H9 (cell line): ENCODE data around the gene ZNF792. TPM values are rescaled to one million over a fixed set of nuclear protein-coding genes. Genes with fewer than 3 reads are reported as not detected.

ENCODE experiments used
- DNase-seq: peaks from one replicate; pipeline ENCODE4 v3.0.0-alpha.2; 2017
- H2AFZ ChIP-seq: one replicate; pipeline ENCODE4 v1.6.1; 2013; ENCODE audit warnings: mild to moderate bottlenecking, low read length, control low read depth, moderate library complexity
- H2AK5ac ChIP-seq: 2 replicates; pipeline ENCODE4 v1.6.1; 2013; ENCODE audit warnings: low read length, control low read depth, mixed read lengths; ENCODE audit not compliant: insufficient read length
- H2BK120ac ChIP-seq: one replicate; pipeline ENCODE4 v1.6.1; 2013; ENCODE audit warnings: low read depth, mild to moderate bottlenecking, low read length, control low read depth, inconsistent platforms; ENCODE audit not compliant: poor library complexity, severe bottlenecking
- H2BK12ac ChIP-seq: 2 replicates; pipeline ENCODE4 v1.6.1; 2013; ENCODE audit warnings: low read length, control low read depth, mixed read lengths, low read depth; ENCODE audit not compliant: insufficient read length
- H2BK15ac ChIP-seq: 2 replicates; pipeline ENCODE4 v1.6.1; 2013; ENCODE audit warnings: low read depth, low read length, control low read depth
- H2BK20ac ChIP-seq: one replicate; pipeline ENCODE4 v1.6.1; 2013; ENCODE audit warnings: low read depth, mild to moderate bottlenecking, low read length, control low read depth, inconsistent platforms; ENCODE audit not compliant: poor library complexity, severe bottlenecking
- H2BK5ac ChIP-seq: 2 replicates; pipeline ENCODE4 v1.6.1; 2013; ENCODE audit warnings: low read length, control low read depth, mixed read lengths; ENCODE audit not compliant: insufficient read length
- H3K14ac ChIP-seq: 2 replicates; pipeline ENCODE4 v1.6.1; 2013; ENCODE audit warnings: low read length, control low read depth; ENCODE audit not compliant: insufficient read depth
- H3K18ac ChIP-seq: 2 replicates; pipeline ENCODE4 v1.6.1; 2013; ENCODE audit warnings: low read depth, mild to moderate bottlenecking, mixed read lengths, low read length, control low read depth; ENCODE audit not compliant: insufficient read length
- H3K23ac ChIP-seq: 2 replicates; pipeline ENCODE4 v1.6.1; 2013; ENCODE audit warnings: low read length, control low read depth, mixed read lengths, low read depth; ENCODE audit not compliant: insufficient read length
- H3K23me2 ChIP-seq: 2 replicates; pipeline ENCODE4 v1.6.1; 2013; ENCODE audit warnings: low read depth, mild to moderate bottlenecking, mixed read lengths, low read length, control low read depth; ENCODE audit not compliant: insufficient read length, poor library complexity, severe bottlenecking
- H3K27ac ChIP-seq: 2 replicates; pipeline ENCODE4 v1.5.1; 2013; ENCODE audit warnings: low read length, control low read depth, mixed read lengths, low read depth; ENCODE audit not compliant: insufficient read length
- H3K27me3 ChIP-seq: 2 replicates; pipeline ENCODE4 v1.6.1; 2013; ENCODE audit warnings: low read length, control low read depth, inconsistent platforms; ENCODE audit not compliant: insufficient read depth
- H3K4ac ChIP-seq: 2 replicates; pipeline ENCODE4 v1.6.1; 2013; ENCODE audit warnings: low read depth, mild to moderate bottlenecking, control low read depth, inconsistent platforms, low read length, moderate library complexity
- H3K4me1 ChIP-seq: 2 replicates; pipeline ENCODE4 v1.6.1; 2013; ENCODE audit warnings: low read length, control low read depth, inconsistent platforms; ENCODE audit not compliant: insufficient read depth
- H3K4me2 ChIP-seq: 2 replicates; pipeline ENCODE4 v1.6.1; 2013; ENCODE audit warnings: low read length, control low read depth, mixed read lengths; ENCODE audit not compliant: insufficient read length, insufficient read depth
- H3K56ac ChIP-seq: 2 replicates; pipeline ENCODE4 v1.6.1; 2013; ENCODE audit warnings: low read depth, mild to moderate bottlenecking, mixed read lengths, low read length, control low read depth; ENCODE audit not compliant: insufficient read length
- H3K79me1 ChIP-seq: 2 replicates; pipeline ENCODE4 v1.6.1; 2013; ENCODE audit warnings: low read depth, mild to moderate bottlenecking, moderate library complexity, low read length, control low read depth, inconsistent platforms; ENCODE audit not compliant: insufficient read depth, poor library complexity, severe bottlenecking
- H3K79me2 ChIP-seq: 2 replicates; pipeline ENCODE4 v1.6.1; 2013; ENCODE audit warnings: low read length, control low read depth, inconsistent platforms; ENCODE audit not compliant: insufficient read depth
- H3K9ac ChIP-seq: 2 replicates; pipeline ENCODE4 v1.6.1; 2013; ENCODE audit warnings: low read length, control low read depth, mixed read lengths; ENCODE audit not compliant: insufficient read length; ENCODE audit errors: extremely low read depth
- H3K9me3 ChIP-seq: one replicate; pipeline ENCODE4 v1.6.1; 2013; ENCODE audit warnings: low read depth, low read length, inconsistent platforms; ENCODE audit not compliant: control insufficient read depth
- H3T11ph ChIP-seq: one replicate; pipeline ENCODE4 v1.6.1; 2013; ENCODE audit warnings: mild to moderate bottlenecking, low read length, control low read depth, inconsistent platforms
- H4K20me1 ChIP-seq: one replicate; pipeline ENCODE4 v1.6.1; 2013; ENCODE audit not compliant: control insufficient read depth, insufficient read length, insufficient read depth
- H4K5ac ChIP-seq: 2 replicates; pipeline ENCODE4 v1.6.1; 2013; ENCODE audit warnings: low read depth, mild to moderate bottlenecking, mixed read lengths, low read length, control low read depth; ENCODE audit not compliant: insufficient read length
- H4K8ac ChIP-seq: replicated peaks from 2 replicates; pipeline ENCODE4 v1.6.1; 2013; ENCODE audit warnings: low read length, control low read depth, mixed read lengths, low read depth; ENCODE audit not compliant: insufficient read length
- H4K91ac ChIP-seq: 2 replicates; pipeline ENCODE4 v1.6.1; 2013; ENCODE audit warnings: low read depth, mild to moderate bottlenecking, moderate library complexity, mixed read lengths, low read length, control low read depth; ENCODE audit not compliant: insufficient read length
- H3K27ac Mint-ChIP-seq, 3 experiments: 2 replicates in 2 of 3; 3 replicates in 1 of 3; pipeline ENCODE4 v1.8.0; 2020 to 2021; ENCODE audit warnings: mixed read lengths in 3 of 3, mild to moderate bottlenecking in 1 of 3, moderate library complexity in 1 of 3
- H3K27me3 Mint-ChIP-seq: 2 replicates; pipeline ENCODE4 v1.8.0; 2021; ENCODE audit warnings: low read depth, mild to moderate bottlenecking, moderate library complexity, mixed read lengths
- H3K36me3 Mint-ChIP-seq, 3 experiments: 2 replicates in 2 of 3; 3 replicates in 1 of 3; pipeline ENCODE4 v1.8.0; 2020 to 2021; ENCODE audit warnings: low read depth in 3 of 3, mixed read lengths in 3 of 3; ENCODE audit not compliant: insufficient read depth in 1 of 3
- H3K4me1 Mint-ChIP-seq, 2 experiments: 2 replicates each; pipeline ENCODE4 v1.8.0; 2020; ENCODE audit warnings: mixed read lengths in 2 of 2
- H3K4me3 Mint-ChIP-seq, 2 experiments: 2 replicates in 1 of 2; 3 replicates in 1 of 2; pipeline ENCODE4 v1.8.0; 2020 to 2021; ENCODE audit warnings: mild to moderate bottlenecking in 2 of 2, mixed read lengths in 2 of 2, moderate library complexity in 1 of 2
- H3K9me3 Mint-ChIP-seq, 2 experiments: 2 replicates in 1 of 2; 3 replicates in 1 of 2; pipeline ENCODE4 v1.8.0; 2020; ENCODE audit warnings: mild to moderate bottlenecking in 2 of 2, mixed read lengths in 2 of 2, moderate library complexity in 1 of 2
- WGBS: extraction: QIAGEN DNeasy Blood & Tissue Kit; methylation state at CpG from one replicate; pipeline ENCODE4 v1.1.7; 2013; ENCODE audit warnings: missing lambda C conversion rate, low lambda C conversion rate, mixed read lengths; ENCODE audit not compliant: insufficient read length; ENCODE audit errors: extremely low coverage; 5-methylcytosine and 5-hydroxymethylcytosine counted together
- total RNA-seq: library from RNA; stranded (reverse); gene quantifications from 2 replicates; pipeline ENCODE4 v1.2.1, GENCODE V29; 2021
- TF ChIP-seq, protein P1 (sequence below): fragments of 200-600 bp; sonication (generic); conservative IDR thresholded peaks from 3 replicates; pipeline ENCODE4 v1.8.0; 2021; ENCODE audit warnings: antibody characterized with exemption, mild to moderate bottlenecking

The ZNF792 gene
- total RNA-seq, 1 experiment from 2014 or later: 8.3 TPM

GRCh38 chr19:34990578-34991192 is 26.7 kb upstream of the ZNF792 start:
- H4K5ac ChIP-seq: no peak overlapping the region
- no peak overlapping the region for H3K4me2 ChIP-seq
- Mint-ChIP-seq H3K4me1 (peaks cover 8 to 9% of the 10 kb centered on the region in 2 experiments), H3K36me3 (peaks cover 0 to 5% (median 0%) of the 10 kb centered on the region in 3 experiments; a peak in 3 of 7 replicates), H3K9me3 (peaks cover 0 to 5% of the 10 kb centered on the region in 2 experiments; a peak in 2 of 5 replicates), H3K27ac (no peak overlapping the region), H3K4me3 (no peak overlapping the region), H3K27me3 (no peaks in the 10 kb centered on the region; the same call in 1 of the 2 replicates)
- no peak overlapping the region for H2AFZ ChIP-seq
- no peak for DNase-seq
- peaks cover 3% of the 10 kb centered on the region; the same call in 1 of the 2 replicates for H3K4me1 ChIP-seq
- H3K79me2 ChIP-seq: no peaks in the 10 kb centered on the region
- H2AK5ac ChIP-seq: no peak overlapping the region
- peak overlapping the region; percentile 63 for H4K91ac ChIP-seq
- no peak overlapping the region for H3K14ac ChIP-seq
- no peak overlapping the region for H3K18ac ChIP-seq
- H3T11ph ChIP-seq: no peak overlapping the region
- no peaks in the 10 kb centered on the region for H4K20me1 ChIP-seq
- H3K4ac ChIP-seq: no peak overlapping the region
- H3K79me1 ChIP-seq: no peaks in the 10 kb centered on the region
- no peak overlapping the region for H2BK120ac ChIP-seq
- no CpG with 5 or more reads among the region's 13 CpGs for WGBS
- H2BK12ac ChIP-seq: no peak overlapping the region
- no peak overlapping the region for H2BK5ac ChIP-seq
- TF ChIP-seq, protein P1, sequence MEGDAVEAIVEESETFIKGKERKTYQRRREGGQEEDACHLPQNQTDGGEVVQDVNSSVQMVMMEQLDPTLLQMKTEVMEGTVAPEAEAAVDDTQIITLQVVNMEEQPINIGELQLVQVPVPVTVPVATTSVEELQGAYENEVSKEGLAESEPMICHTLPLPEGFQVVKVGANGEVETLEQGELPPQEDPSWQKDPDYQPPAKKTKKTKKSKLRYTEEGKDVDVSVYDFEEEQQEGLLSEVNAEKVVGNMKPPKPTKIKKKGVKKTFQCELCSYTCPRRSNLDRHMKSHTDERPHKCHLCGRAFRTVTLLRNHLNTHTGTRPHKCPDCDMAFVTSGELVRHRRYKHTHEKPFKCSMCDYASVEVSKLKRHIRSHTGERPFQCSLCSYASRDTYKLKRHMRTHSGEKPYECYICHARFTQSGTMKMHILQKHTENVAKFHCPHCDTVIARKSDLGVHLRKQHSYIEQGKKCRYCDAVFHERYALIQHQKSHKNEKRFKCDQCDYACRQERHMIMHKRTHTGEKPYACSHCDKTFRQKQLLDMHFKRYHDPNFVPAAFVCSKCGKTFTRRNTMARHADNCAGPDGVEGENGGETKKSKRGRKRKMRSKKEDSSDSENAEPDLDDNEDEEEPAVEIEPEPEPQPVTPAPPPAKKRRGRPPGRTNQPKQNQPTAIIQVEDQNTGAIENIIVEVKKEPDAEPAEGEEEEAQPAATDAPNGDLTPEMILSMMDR: no peak
- H3K27me3 ChIP-seq: no peaks in the 10 kb centered on the region
- no peak overlapping the region for H3K56ac ChIP-seq
- H3K23me2 ChIP-seq: no peaks in the 10 kb centered on the region
- no peak overlapping the region for H2BK20ac ChIP-seq
- H2BK15ac ChIP-seq: no peak overlapping the region
- H3K9ac ChIP-seq: no peak overlapping the region
- H4K8ac ChIP-seq: no peak overlapping the region
- H3K27ac ChIP-seq: no peak overlapping the region
- H3K23ac ChIP-seq: no peak overlapping the region
- H3K9me3 ChIP-seq: no peaks in the 10 kb centered on the region
